ENCODE data around the gene LCNL1.

DNA sequence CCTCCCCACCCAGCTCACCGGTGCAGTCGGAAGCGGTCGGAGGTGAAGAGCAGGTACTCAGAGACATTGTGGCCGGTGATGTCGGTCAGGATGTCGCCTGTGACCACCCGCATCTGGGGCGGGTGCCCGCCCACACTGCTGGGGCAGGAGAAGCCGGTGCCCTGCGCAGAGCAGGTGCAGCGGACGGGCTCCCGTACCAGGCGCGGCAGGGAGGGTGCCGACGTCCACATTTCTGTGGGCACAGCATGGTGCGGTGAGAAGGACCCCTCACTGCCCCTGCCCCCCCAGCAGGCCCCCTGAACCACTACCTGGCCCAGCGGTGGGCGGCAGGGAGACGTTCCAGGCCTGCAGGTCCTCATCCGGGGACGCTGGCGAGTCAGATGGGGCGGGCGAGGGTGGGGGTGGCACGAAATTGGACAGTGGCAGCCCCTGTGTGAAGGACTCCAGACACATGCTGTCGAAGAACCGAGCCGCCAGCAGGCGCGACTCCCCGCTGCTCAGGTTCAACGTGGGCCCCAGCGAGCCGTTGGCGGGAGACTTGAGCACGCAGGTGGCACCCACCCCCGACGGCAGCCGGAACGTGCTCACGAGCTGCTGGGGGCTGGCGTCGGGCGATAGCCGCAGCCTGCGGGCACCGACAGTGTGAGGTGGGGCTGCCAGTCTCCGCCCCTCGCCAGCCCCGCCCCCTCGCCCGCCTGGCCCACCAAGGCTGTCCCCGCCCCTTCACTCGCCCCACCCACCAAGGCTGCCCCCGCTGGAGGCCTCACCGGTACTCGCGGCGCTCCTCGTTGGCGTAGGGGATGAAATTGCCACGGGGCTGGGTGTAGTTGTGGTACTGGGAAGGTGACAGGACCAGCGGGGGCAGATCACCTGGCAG, 30.1 kb downstream of the LCNL1 start:
- TF ChIP-seq, protein P1, sequence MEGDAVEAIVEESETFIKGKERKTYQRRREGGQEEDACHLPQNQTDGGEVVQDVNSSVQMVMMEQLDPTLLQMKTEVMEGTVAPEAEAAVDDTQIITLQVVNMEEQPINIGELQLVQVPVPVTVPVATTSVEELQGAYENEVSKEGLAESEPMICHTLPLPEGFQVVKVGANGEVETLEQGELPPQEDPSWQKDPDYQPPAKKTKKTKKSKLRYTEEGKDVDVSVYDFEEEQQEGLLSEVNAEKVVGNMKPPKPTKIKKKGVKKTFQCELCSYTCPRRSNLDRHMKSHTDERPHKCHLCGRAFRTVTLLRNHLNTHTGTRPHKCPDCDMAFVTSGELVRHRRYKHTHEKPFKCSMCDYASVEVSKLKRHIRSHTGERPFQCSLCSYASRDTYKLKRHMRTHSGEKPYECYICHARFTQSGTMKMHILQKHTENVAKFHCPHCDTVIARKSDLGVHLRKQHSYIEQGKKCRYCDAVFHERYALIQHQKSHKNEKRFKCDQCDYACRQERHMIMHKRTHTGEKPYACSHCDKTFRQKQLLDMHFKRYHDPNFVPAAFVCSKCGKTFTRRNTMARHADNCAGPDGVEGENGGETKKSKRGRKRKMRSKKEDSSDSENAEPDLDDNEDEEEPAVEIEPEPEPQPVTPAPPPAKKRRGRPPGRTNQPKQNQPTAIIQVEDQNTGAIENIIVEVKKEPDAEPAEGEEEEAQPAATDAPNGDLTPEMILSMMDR (IDR thresholded peaks at IDR 0.05), result no peak
- no peak for TF ChIP-seq POLR2A (IDR thresholded peaks at IDR 0.05)

Data from prostate gland (tissue), 2 donors.